Liver (tissue), 3 donors: ENCODE results near the gene CCSER2.

Experiments
- ATF3 ChIP-seq: IDR thresholded peaks from 2 replicates; pipeline ENCODE4 v1.6.1; 2016; ENCODE audit warnings: antibody characterized with exemption
- CTCF ChIP-seq: fragments of 150-350 bp; IDR thresholded peaks from 2 replicates; pipeline ENCODE4 v1.5.1; 2017; ENCODE audit warnings: improper control_type of control experiment, low read depth, low read length; ENCODE audit not compliant: missing input control
- EGR1 ChIP-seq, 2 donors: IDR thresholded peaks; 2 replicates each; pipeline ENCODE4 v1.6.1; 2016 to 2018; ENCODE audit warnings: antibody characterized with exemption in 2 of 2, low read depth in 2 of 2
- FOXA2 ChIP-seq: IDR thresholded peaks from 2 replicates; pipeline ENCODE4 v1.6.1; 2016; ENCODE audit warnings: antibody characterized with exemption
- GABPA ChIP-seq, 2 donors: IDR thresholded peaks in 1 of 2; conservative IDR thresholded peaks in 1 of 2; 2 replicates each; pipeline ENCODE4 v1.6.1; 2016; ENCODE audit warnings: antibody characterized with exemption in 2 of 2, mild to moderate bottlenecking in 1 of 2, moderate library complexity in 1 of 2
- JUND ChIP-seq, 2 donors: IDR thresholded peaks; 2 replicates each; pipeline ENCODE4 v1.6.1; 2016; ENCODE audit warnings: antibody characterized with exemption in 2 of 2
- MAX ChIP-seq: IDR thresholded peaks from 2 replicates; pipeline ENCODE4 v1.6.1; 2016; ENCODE audit warnings: antibody characterized with exemption
- RAD21 ChIP-seq, 2 donors: IDR thresholded peaks; 2 replicates each; pipeline ENCODE4 v1.6.1; 2016; ENCODE audit warnings: antibody characterized with exemption in 2 of 2, mild to moderate bottlenecking in 2 of 2
- REST ChIP-seq: IDR thresholded peaks from 2 replicates; pipeline ENCODE4 v1.6.1; 2016; ENCODE audit warnings: antibody characterized with exemption, mild to moderate bottlenecking
- RXRA ChIP-seq, 2 donors: IDR thresholded peaks; 2 replicates each; pipeline ENCODE4 v1.6.1; 2017 to 2018; ENCODE audit warnings: antibody characterized with exemption in 2 of 2, mild to moderate bottlenecking in 1 of 2
- SP1 ChIP-seq: IDR thresholded peaks from 2 replicates; pipeline ENCODE4 v1.6.1; 2018; ENCODE audit warnings: antibody characterized with exemption, mild to moderate bottlenecking
- TAF1 ChIP-seq: conservative IDR thresholded peaks from 2 replicates; pipeline ENCODE4 v1.6.1; 2016; ENCODE audit warnings: antibody characterized with exemption, mild to moderate bottlenecking
- YY1 ChIP-seq: IDR thresholded peaks from 2 replicates; pipeline ENCODE4 v1.6.1; 2016; ENCODE audit warnings: antibody characterized with exemption, mild to moderate bottlenecking
- ZBTB33 ChIP-seq: IDR thresholded peaks from 2 replicates; pipeline ENCODE4 v1.6.1; 2016; ENCODE audit warnings: antibody characterized with exemption
- donor health status: healthy.
- donor health status: healthy.

- TF ChIP-seq TAF1, result no peak
- TF ChIP-seq REST, result no peak
- no peak for TF ChIP-seq CTCF
- TF ChIP-seq EGR1 (IDR thresholded peaks at IDR 0.05; ENCODE audit: low read depth in 2 of 2), result no peak
- no peak for TF ChIP-seq JUND (IDR thresholded peaks at IDR 0.05)
- TF ChIP-seq ZBTB33, result no peak
- TF ChIP-seq SP1, result no peak
- TF ChIP-seq MAX, result no peak
- TF ChIP-seq FOXA2, result no peak
- no peak for TF ChIP-seq YY1
- no peak for TF ChIP-seq ATF3
- TF ChIP-seq RXRA (IDR thresholded peaks at IDR 0.05), result no peak
- TF ChIP-seq RAD21 (IDR thresholded peaks at IDR 0.05), result no peak
- no peak for TF ChIP-seq GABPA (IDR thresholded peaks at IDR 0.05 in 1 of 2, conservative IDR thresholded peaks at IDR 0.05 in 1 of 2)
These were observed 166.4 kb downstream of the CCSER2 start for GRCh38 chr10:84494849-84495180.
